Endothelial cell of umbilical vein (primary cell): Measurements from ENCODE around the gene CNTF. TPM values are rescaled to one million over a fixed set of nuclear protein-coding genes. Genes with fewer than 3 reads are reported as not detected.
A peak's percentile ranks its signal among the peaks of the same experiment; 100 is the strongest.

Experiments used
- BruUV-seq: library from RNA; stranded (reverse); fragments of 400-500 nt; replicated peaks from 2 replicates; lab custom pipeline; 2021; lab: Mats Ljungman, UMichigan
- CTCF ChIA-PET: fragments of 300-600, 350-600 bp; sonication (Branson Sonifier 250); formaldehyde crosslinking; loops from one replicate; lab custom pipeline; 2021; ENCODE audit warnings: antibody characterized with exemption, inconsistent platforms; lab: Charles Lee
- POLR2A ChIA-PET: fragments of 300-600, 350-600 bp; sonication (Branson Sonifier 250); formaldehyde crosslinking; loops from one replicate; lab custom pipeline; 2021; ENCODE audit warnings: antibody characterized with exemption, inconsistent platforms; lab: Charles Lee
- DNase-seq: peaks from one replicate; pipeline ENCODE4 v3.0.0-alpha.2; 2011; ENCODE audit warnings: low read depth, low spot score
- FAIRE-seq: peaks from 2 replicates; lab custom pipeline; 2011; peaks lifted over from hg19 to GRCh38; lab: Jason Lieb, UNC
- H2AFZ ChIP-seq: 2 replicates; pipeline ENCODE4 v1.6.0; 2012; ENCODE audit warnings: low read depth, low read length, control low read depth, inconsistent platforms
- H3K27ac ChIP-seq: 2 replicates; pipeline ENCODE4 v1.5.1; 2011; ENCODE audit warnings: low read depth, mild to moderate bottlenecking, control low read depth, low read length, moderate library complexity; ENCODE audit not compliant: insufficient read depth
- H3K27me3 ChIP-seq, 2 experiments: 2 replicates each; pipeline versions ENCODE4 v1.6.0 to v1.6.1; 2011; ENCODE audit warnings: low read length in 2 of 2, mixed read lengths in 1 of 2; ENCODE audit not compliant: control insufficient read depth in 2 of 2, insufficient read depth in 2 of 2
- H3K36me3 ChIP-seq, 2 experiments: 2 replicates in 1 of 2; 3 replicates in 1 of 2; pipeline ENCODE4 v1.5.1; 2011; ENCODE audit warnings: low read length in 2 of 2, mild to moderate bottlenecking in 1 of 2, moderate library complexity in 1 of 2; ENCODE audit not compliant: control insufficient read depth in 2 of 2, insufficient read depth in 2 of 2; ENCODE audit errors: extremely low read depth in 1 of 2
- H3K4me1 ChIP-seq: 3 replicates; pipeline ENCODE4 v1.5.1; 2011; ENCODE audit warnings: mild to moderate bottlenecking, low read length; ENCODE audit not compliant: control insufficient read depth, insufficient read depth; ENCODE audit errors: extremely low read depth
- H3K4me2 ChIP-seq: 2 replicates; pipeline ENCODE4 v1.6.1; 2011; ENCODE audit warnings: low read length, control low read depth, mixed read lengths; ENCODE audit not compliant: insufficient read depth
- H3K4me3 ChIP-seq, 3 experiments: fragments of 200-600 bp in 1 of 3; sonication (generic), shearing (Covaris generic) in 1 of 3; replicated peaks in 1 of 3; 2 replicates each; pipeline ENCODE4 v1.5.1; 2011 to 2016; ENCODE audit warnings: control low read depth in 3 of 3, low read length in 3 of 3, mild to moderate bottlenecking in 2 of 3, inconsistent platforms in 1 of 3, low read depth in 1 of 3, moderate library complexity in 1 of 3; ENCODE audit not compliant: insufficient read depth in 1 of 3
- H3K79me2 ChIP-seq: 2 replicates; pipeline ENCODE4 v1.6.0; 2012; ENCODE audit warnings: low read length, inconsistent platforms; ENCODE audit not compliant: control insufficient read depth, insufficient read depth
- H3K9ac ChIP-seq: replicated peaks from 2 replicates; pipeline ENCODE3; 2011; ENCODE audit warnings: low read length, control low read depth; ENCODE audit not compliant: insufficient read depth; ENCODE audit errors: extremely low read depth
- H3K9me1 ChIP-seq: replicated peaks from 3 replicates; pipeline ENCODE4 v1.6.0; 2011; ENCODE audit warnings: mild to moderate bottlenecking, low read length; ENCODE audit not compliant: control insufficient read depth, insufficient read depth; ENCODE audit errors: extremely low read depth
- H3K9me3 ChIP-seq: replicated peaks from 2 replicates; pipeline ENCODE4 v1.5.1; 2012; ENCODE audit warnings: low read length, inconsistent platforms; ENCODE audit not compliant: control insufficient read depth, insufficient read depth
- H4K20me1 ChIP-seq: replicated peaks from 2 replicates; pipeline ENCODE3; 2011; ENCODE audit warnings: mild to moderate bottlenecking, low read length; ENCODE audit not compliant: control insufficient read depth, insufficient read depth; ENCODE audit errors: extremely low read depth
- EZH2 ChIP-seq: IDR thresholded peaks from 2 replicates; pipeline ENCODE4 v1.6.1; 2012; ENCODE audit warnings: borderline replicate concordance, low read depth, mild to moderate bottlenecking, moderate library complexity, low read length, inconsistent platforms; ENCODE audit not compliant: severe bottlenecking
- FOS ChIP-seq: IDR thresholded peaks from 2 replicates; pipeline ENCODE4 v1.6.1; 2011; ENCODE audit warnings: mild to moderate bottlenecking, low read length, moderate library complexity, borderline replicate concordance; ENCODE audit not compliant: insufficient read depth
- JUN ChIP-seq: IDR thresholded peaks from 2 replicates; pipeline ENCODE4 v1.6.1; 2011; ENCODE audit warnings: borderline replicate concordance, low read depth; ENCODE audit not compliant: insufficient read length, insufficient read depth
- MAX ChIP-seq: IDR thresholded peaks from 2 replicates; pipeline ENCODE4 v1.6.1; 2011; ENCODE audit not compliant: insufficient read depth, insufficient read length
- MYC ChIP-seq: IDR thresholded peaks from one replicate; pipeline ENCODE4 v1.6.1; 2011; ENCODE audit warnings: mild to moderate bottlenecking, low read depth, low read length
- POLR2A ChIP-seq: IDR thresholded peaks from 2 replicates; pipeline ENCODE4 v1.6.1; 2012; ENCODE audit warnings: low read depth, mild to moderate bottlenecking, control low read depth, low read length
- POLR2AphosphoS5 ChIP-seq: IDR thresholded peaks from 2 replicates; pipeline ENCODE4 v1.6.1; 2012; ENCODE audit warnings: low read depth, mild to moderate bottlenecking, control low read depth, low read length, moderate library complexity; ENCODE audit not compliant: insufficient read depth
- dilution Hi-C: fragments of 300-500 bp; cut with MboI; formaldehyde crosslinking; loops from one replicate; pipeline ENCODE4 v1.15.0; 2019; ENCODE audit warnings: low sequenced_read_pairs; ENCODE audit not compliant: extremely low pct_ligation_motif_present
- intact Hi-C: fragments of 100-400 bp; cut with micrococcal nuclease; formaldehyde crosslinking; loops from one replicate; pipeline ENCODE4 v1.10.0; 2022
- polyA plus RNA-seq, 4 experiments: library from polyadenylated mRNA; depleted of rRNA in 3 of 4; stranded (reverse) in 3 of 4; unstranded in 1 of 4; fragments of >200 nt; gene quantifications; 2 replicates each; pipeline versions ENCODE4 v1.2.1 to v1.2.3, GENCODE V29; 2011 to 2012; ENCODE audit warnings: missing spikeins in 1 of 4
- total RNA-seq: library from RNA; stranded (reverse); gene quantifications from 2 replicates; pipeline ENCODE4 v1.2.3, GENCODE V29; 2021

The CNTF gene
- total and polyA plus RNA-seq, 2 donors (not counting 3 experiments of a cell fraction or from before 2014, with no cell fraction given), result 0.84 to 3.3 TPM

- TF ChIP-seq MYC (no peak), MAX (no peak), FOS (no peak), POLR2AphosphoS5 (no peak), EZH2 (no peak), JUN (peak; percentile 25), POLR2A (peak; percentile 19)
- CTCF ChIA-PET, result interaction anchor here (0.9 to 5.8 kb wide), 6 partner anchors 10 to 580 kb away, joined by 3 to 62 read pairs (median 6); no protein-coding TSS in a partner anchor
- peak overlapping the region; percentile 12 for H2AFZ ChIP-seq
- H3K4me1 ChIP-seq, result peaks cover 51% of the 10 kb centered on the region
- peak overlapping the region; percentile 78 for H3K4me2 ChIP-seq
- intact Hi-C loops, result loop anchor here (1.0 to 10.0 kb wide), 8 partner anchors 49 to 1263 kb away; partner anchors contain the start of genes FAM111B, MED19 and TMX2
- POLR2A ChIA-PET, result no interaction called here
- peak overlapping the region; percentile 99 for H3K27ac ChIP-seq
- H3K4me3 ChIP-seq, result peak overlapping the region; percentile 59 to 85 (median 59)
- DNase-seq (peak; percentile 99), FAIRE-seq (peak; percentile 95)
- dilution Hi-C loops, result no loop called here
- H3K9me1 ChIP-seq, result no peaks in the 10 kb centered on the region
- H4K20me1 ChIP-seq, result no peaks in the 10 kb centered on the region
- no peaks in the 10 kb centered on the region for H3K36me3 ChIP-seq
- peak overlapping the region; percentile 100 for H3K9ac ChIP-seq
- H3K27me3 ChIP-seq, result no peaks in the 10 kb centered on the region
- BruUV-seq, result no TSS peak
- H3K79me2 ChIP-seq, result peaks cover 37% of the 10 kb centered on the region
- H3K9me3 ChIP-seq, result no peaks in the 10 kb centered on the region
These were observed 44.3 kb upstream of the CNTF start for GRCh38 chr11:58578136-58578634.
